ENCODE results near the gene GOLGA2. TPM values are rescaled to one million over a fixed set of nuclear protein-coding genes. Genes with fewer than 3 reads are reported as not detected.

Gene GOLGA2
- polyA plus RNA-seq, 3 donors = 70.2 to 106 (median 93.1) TPM

DNA sequence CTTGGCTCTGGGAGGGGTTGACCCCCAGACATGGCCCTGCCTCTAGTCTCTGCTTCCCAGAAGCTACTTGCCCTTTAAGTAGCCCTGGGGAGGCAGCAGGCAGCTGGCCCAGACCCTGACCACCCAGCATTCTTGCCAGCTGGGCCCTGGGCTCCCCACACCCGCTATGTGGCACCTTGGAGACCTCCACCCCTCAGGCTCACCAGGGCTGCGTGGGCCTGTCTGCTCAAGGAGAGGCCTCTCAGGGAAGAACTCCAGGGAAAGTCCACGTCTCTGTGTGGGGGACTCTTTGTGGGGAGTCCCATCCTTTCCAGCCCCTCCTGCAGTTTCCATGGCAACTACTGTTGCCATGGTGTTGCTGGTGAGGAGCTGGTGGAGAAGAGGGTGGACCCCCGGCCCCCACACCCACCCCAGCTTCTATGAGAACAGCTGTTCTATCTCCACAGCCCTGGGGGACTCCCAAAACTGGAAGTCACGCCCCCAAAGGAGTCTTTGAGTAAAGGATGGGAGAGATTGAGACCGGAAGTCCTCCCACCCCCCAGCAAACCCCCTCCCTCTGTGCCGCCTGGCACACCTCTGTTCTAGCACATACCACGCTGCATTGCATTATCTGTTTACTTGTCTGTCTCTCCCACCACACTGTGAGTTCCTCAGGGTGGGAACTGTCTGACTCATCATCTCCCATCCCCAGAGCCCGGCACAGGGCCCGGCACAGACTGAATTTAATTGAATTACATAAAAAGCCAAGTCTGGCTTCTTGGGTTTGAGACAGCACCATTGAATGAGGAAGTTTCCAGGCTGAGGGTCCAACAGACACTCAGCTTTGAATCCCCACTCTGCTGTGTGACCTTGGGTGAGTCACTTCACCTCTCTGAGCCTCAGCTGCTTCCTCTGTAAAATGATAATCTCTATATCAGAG lies 60.1 kb downstream of the GOLGA2 start:
- DNase-seq = no peak

DNA sequence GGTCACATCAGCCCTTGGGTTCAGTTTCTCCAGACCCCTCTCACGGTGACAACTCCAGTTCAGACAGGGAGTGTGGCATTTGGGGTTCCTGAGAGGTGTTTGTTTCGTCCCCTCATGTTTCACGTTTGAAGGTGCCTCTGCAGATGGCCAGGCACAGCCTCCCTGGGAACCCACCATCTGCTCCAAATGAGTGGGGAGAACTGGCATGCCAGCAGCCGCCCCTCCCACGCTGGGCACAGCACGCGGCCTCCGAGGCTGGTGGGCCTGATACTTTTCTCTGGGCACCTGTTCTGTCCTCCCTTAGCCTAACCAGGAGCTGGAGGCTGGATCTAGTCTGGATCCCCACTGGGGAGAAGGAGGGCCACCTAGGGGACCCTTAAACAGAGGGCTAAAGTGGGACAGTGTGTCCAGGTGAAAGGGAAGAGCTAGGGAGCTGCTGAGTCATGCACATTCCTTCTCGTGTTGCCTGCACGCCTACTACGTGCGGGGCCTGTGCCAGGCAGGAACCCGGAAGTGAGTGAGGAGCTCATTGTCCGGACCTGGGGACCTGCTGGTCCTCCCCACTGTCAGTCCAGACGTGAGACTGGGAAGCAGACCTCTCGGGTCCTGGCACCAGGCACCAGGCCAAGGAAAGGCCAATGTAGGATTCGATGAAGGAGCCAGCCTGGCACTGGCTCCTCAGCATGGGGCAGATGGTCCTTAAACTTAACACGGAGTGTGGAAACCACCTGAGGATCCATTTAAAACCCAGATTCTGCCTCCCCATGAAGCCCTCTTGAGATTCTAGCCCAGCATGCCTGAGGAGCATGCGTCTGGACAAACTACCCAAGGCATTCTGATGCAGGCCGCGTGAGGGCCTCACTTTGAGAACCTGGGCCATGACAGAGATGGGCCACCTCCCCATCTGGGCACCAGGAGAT lies 61.0 kb downstream of the GOLGA2 start:
- DNase-seq = no peak

DNA sequence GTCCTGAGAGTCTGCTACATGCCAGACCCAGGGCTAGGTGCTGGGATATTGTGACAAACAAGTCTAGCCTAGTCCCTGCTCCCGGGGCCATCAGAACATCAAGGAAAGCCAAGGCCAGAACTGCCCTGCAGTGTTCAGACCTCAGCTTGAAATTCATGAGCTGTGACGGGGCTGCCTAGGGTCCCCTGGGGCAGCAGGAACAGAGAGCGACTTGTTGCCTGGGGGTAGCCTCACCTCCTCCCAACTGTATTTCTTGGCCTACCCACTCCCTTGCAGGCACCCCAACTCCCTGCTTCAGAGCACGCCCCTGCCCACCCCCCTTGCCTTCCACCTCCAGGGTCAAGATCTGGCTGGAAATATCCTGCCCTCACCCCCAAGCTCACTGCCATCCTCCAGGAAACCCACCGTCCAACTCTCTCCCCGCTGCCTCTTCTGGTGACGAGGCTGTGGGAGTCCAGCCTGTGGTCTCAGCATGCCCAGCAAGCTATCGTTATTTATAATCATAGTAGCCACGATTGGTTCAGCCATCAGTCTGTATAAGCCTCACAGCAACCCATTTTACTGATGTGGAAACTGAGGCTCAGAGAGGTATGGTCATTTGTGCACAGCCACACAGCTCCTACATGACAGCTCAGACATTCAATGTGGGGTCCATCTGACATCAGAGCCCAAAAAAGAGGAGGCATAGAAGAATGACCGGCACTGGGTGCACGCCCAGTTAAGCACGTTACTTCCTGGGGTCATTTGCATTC lies 61.9 kb downstream of the GOLGA2 start:
- DNase-seq = no peak

DNA sequence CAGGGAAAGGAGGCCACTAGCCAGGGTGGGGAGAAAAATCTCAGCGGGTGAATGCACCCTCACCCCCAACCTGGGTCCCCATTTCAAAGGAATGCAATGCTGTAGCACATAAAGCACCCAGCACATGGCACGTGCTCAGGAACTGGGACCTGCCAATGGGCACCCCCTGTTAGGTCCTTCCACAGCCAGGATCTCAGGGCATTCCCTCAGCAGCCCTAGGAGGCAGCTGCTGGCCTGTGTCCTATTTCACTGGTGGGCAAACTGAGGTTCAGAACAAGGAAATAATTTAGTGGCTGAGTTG lies 63.9 kb downstream of the GOLGA2 start:
- DNase-seq = no peak

DNA sequence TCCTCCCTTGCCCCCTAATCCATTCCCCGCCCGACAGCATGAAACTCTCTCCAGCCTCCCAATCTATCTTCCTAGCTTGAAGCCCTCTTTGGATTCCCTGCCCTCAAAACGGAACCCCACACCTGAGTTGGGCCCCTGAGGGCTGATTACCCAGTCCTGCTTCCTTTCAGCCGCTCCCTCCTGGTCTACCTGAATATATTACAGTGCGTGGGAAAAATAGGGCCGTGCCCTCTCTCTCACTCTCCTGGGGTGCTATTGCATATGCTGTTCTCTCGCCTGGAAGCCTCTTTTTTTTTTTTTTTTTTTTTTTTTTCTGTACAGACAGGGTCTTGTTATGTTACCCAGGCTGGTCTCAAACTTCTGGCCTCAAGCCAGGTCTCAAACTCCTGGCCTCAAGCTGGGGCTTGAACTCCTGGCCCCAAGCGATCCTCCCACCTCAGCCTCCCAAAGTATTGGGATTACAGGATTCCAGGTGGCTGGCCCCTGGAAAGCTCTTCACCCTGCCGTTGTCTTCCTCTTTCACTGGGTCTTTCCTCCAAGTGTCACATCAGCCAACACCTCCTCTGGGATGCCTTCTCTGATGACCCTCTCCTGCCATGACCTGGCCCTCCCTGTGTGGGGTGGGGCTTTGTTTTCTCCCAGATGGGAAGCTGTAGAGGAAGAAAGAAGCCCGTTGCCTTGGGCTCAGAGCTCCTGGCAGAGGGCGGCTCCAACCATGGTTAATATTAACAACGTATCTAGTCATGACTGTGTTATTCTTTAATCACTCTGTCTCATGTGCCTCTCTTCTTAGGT lies 64.4 kb downstream of the GOLGA2 start:
- DNase-seq = no peak

DNA sequence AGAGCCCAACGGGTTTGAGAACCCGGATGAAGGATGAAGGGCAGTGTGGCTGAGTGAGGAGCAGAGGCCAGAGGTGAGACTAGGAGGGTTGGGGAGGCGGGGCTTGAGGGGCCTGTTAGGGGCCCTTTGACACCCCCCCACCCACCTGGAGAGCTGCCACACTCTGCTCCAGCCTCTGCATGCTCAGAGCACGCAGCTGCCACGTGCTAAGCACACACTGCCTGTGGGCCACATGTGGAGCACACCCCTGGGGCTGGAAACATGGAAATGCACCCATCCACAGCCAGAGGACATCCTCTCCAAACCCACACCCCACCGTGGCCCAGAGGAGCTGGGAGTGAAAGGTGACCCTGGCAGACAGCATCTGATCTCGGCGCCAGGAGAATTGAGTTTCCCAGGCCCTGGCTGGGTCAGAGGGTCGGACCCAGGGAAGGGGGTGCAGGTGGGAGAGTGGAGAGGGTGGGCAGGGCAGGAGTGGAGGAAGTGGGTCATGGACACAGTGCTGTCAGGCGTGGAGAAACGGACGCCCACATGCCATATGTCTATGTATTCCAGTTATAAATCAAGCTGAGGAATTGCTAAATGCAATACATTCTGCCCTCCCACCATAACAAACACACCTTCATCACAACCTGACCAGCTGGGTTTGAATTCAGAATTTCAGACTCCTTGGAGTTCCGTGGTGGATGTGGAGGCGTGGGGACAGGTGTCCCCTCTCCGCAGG lies 66.7 kb downstream of the GOLGA2 start:
- DNase-seq = no peak

DNA sequence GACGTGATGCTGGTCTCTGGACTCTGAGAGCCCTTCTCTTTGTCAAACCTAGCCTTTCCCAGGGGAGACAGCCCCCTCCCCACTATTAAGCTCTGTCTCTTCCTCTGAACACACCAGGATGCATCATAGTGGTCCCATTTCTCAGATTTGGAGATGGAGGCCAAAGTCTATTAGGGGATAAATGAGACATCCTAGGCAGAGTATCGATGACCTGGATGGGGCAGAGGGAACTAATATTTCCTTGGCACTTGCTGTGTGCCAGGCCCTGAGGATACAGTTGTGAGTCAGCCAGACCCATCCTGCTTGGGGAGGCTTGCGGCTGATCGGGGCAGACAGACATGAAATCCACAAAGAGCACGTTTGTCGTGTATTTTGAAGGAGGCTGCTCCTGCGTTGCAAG lies 67.4 kb downstream of the GOLGA2 start:
- no peak for DNase-seq

DNA sequence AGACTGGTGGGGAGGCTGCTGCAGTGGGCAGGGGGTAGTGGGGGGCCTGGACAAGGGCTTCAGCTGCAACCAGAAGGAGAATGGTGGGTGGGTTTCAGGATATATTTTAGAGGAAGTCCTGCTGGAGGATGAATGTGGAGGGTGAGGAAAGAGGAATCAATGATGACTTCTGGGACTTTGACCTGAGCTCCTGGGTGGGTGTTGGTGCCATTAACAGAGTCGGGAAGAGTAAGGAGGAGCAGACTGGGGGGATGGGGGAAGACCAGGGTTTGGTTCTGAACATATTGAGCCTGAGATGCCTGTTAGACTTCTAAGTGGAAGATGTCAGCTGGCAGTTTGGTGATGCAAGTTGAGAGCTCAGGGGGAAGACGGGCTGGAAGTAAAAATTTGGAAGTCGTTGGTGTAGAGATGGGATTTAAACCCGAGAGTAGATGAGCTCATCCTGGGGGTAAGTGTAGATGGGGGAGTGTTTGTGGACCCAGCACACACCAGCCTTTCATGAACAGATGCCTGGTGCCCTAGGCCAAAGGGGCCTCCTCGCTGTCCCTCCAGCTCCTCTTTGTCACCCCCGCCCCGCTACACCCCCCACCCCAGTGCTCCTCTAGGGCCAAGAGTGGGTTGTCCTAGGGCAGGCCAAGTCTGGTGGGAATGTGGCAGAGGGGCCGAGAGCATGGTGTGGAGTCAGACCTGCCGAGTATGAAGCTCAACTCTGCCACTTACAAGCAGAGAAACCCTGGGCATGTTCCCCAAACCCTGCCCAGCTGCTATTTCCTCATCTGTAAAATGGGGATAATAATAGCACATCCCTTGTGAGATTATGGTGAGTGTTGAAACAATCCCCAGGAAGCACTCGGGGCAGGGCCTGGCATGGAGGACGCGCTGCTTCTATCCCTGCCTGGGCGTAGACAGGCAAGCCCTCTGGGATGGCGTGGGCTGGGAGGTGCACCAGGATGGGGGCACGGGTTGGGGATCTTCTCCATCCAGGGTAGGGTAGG lies 68.6 kb downstream of the GOLGA2 start:
- DNase-seq = no peak

DNA sequence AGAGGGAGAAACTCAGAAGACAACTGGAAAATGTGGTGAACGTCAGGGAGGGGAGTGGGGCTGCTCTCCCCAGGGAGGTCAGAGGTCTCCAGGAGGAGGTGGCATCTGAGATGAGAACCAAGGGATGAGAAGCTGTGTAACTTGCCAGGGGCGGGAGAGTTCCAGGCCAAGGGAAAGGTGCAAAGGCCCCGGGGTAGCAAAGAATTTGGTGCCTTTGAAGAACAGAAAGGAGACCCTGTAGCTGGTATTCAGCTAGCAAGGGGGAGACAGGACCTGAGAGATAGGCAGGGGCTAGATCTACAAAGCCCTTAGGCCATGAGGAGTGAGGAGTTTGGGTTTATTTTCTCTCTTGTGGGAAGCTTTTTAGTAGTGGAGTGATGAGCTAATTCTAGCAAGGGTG lies 69.3 kb downstream of the GOLGA2 start:
- DNase-seq = no peak

Other genes with a start within 250 kb of the GOLGA2 start
- 10 to 100 TPM; 10.4 to 13.9 (median 11.8) TPM for gene NAIF1, start 208.7 kb downstream of the GOLGA2 start, polyA plus RNA-seq (ENCODE audit: insufficient read length in 3 of 3)
- 10 to 100 TPM; 12.6 to 13.7 (median 12.8) TPM for gene SLC25A25, start 207.8 kb downstream of the GOLGA2 start, polyA plus RNA-seq (ENCODE audit: insufficient read length in 3 of 3)
- gene PTGES2, start 148.3 kb downstream of the GOLGA2 start, polyA plus RNA-seq (ENCODE audit: insufficient read length in 3 of 3) = 10 to 100 TPM; 52.4 to 57.9 (median 55.7) TPM
- gene LCN2, start 126.6 kb downstream of the GOLGA2 start, polyA plus RNA-seq (ENCODE audit: insufficient read length in 3 of 3) = 1 to 10 TPM in 1 of 3 donors, under 1 TPM in 2; 0.49 to 1.2 (median 0.78) TPM
- 10 to 100 TPM; 51.7 to 63.7 (median 61.9) TPM for gene BBLN, start 115.7 kb downstream of the GOLGA2 start, polyA plus RNA-seq (ENCODE audit: insufficient read length in 3 of 3)
- gene CIZ1, start 84.4 kb downstream of the GOLGA2 start, polyA plus RNA-seq (ENCODE audit: insufficient read length in 3 of 3) = 100 to 1,000 TPM; 125 to 146 (median 145) TPM
- 100 to 1,000 TPM in 2 of 3 donors, 10 to 100 TPM in 1; 91.2 to 305 (median 248) TPM for gene DNM1, start 72.6 kb downstream of the GOLGA2 start, polyA plus RNA-seq (ENCODE audit: insufficient read length in 3 of 3)
- 10 to 100 TPM; 31.5 to 35.0 (median 32.5) TPM for gene SWI5, start 269 bp upstream of the GOLGA2 start, polyA plus RNA-seq (ENCODE audit: insufficient read length in 3 of 3)
- 10 to 100 TPM; 40.8 to 48.4 (median 47.1) TPM for gene TRUB2, start 46.4 kb upstream of the GOLGA2 start, polyA plus RNA-seq (ENCODE audit: insufficient read length in 3 of 3)
- 10 to 100 TPM; 64.1 to 97.0 (median 95.3) TPM for gene COQ4, start 46.8 kb upstream of the GOLGA2 start, polyA plus RNA-seq (ENCODE audit: insufficient read length in 3 of 3)
- gene SLC27A4, start 64.5 kb upstream of the GOLGA2 start, polyA plus RNA-seq (ENCODE audit: insufficient read length in 3 of 3) = 10 to 100 TPM; 19.6 to 24.6 (median 22.7) TPM
- gene URM1, start 95.4 kb upstream of the GOLGA2 start, polyA plus RNA-seq (ENCODE audit: insufficient read length in 3 of 3) = 10 to 100 TPM; 60.5 to 70.8 (median 64.7) TPM
- 10 to 100 TPM; 42.9 to 50.7 (median 48.0) TPM for gene CERCAM, start 144.8 kb upstream of the GOLGA2 start, polyA plus RNA-seq (ENCODE audit: insufficient read length in 3 of 3)
- gene ODF2, start 180.0 kb upstream of the GOLGA2 start, polyA plus RNA-seq (ENCODE audit: insufficient read length in 3 of 3) = 10 to 100 TPM; 50.4 to 55.1 (median 50.7) TPM
- gene GLE1, start 228.7 kb upstream of the GOLGA2 start, polyA plus RNA-seq (ENCODE audit: insufficient read length in 3 of 3) = 10 to 100 TPM; 29.5 to 33.4 (median 32.1) TPM